Cortex of kidney (tissue), 1 donor: Measurements from ENCODE around the gene WNK4.

Experiments used
- DNase-seq: peaks from one replicate; lab custom pipeline; 2025; lab: John Stamatoyannopoulos, UW

Gene WNK4

GRCh38 chr17:42772945-42773289 lies 7.5 kb upstream of the WNK4 start:
- no peak for DNase-seq

GRCh38 chr17:42773290-42774035 lies 6.9 kb upstream of the WNK4 start, which contains the start of gene VPS25:
Gene VPS25 (plus strand): TSS chr17:42773449. CDS start chr17:42773476, 27 bp downstream.
- DNase-seq = no peak

GRCh38 chr17:42774066-42774745 lies 6.2 kb upstream of the WNK4 start:
- no peak for DNase-seq

DNA sequence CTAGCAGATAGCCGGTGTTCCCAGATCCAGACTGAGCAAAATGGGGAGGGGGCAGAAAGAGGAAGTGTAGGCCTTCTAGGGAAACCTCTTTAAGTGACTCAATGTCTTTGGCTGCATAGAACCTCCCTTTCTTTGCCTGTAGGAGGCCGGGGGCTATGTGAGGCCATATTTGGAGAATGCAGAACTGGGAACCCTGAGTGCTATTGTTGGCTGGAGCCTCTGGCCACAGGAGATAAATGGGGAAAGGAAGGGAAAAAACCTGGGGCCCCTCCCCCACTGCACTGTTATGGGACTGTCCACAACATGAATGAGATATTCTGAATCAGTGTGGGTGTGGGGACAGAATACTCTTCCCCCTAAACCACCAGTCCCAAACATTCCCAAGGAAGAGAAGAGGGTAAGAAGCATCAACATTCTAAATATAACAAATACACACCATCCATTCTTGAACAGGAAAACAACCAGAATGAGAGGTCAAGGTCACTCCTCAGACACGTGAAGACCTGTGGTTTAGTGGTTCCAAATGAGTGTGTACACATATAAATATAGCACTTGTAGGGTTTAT lies 4.8 kb upstream of the WNK4 start:
- DNase-seq = no peak

GRCh38 chr17:42778570-42778969 lies 1.8 kb upstream of the WNK4 start:
- DNase-seq = no peak

DNA sequence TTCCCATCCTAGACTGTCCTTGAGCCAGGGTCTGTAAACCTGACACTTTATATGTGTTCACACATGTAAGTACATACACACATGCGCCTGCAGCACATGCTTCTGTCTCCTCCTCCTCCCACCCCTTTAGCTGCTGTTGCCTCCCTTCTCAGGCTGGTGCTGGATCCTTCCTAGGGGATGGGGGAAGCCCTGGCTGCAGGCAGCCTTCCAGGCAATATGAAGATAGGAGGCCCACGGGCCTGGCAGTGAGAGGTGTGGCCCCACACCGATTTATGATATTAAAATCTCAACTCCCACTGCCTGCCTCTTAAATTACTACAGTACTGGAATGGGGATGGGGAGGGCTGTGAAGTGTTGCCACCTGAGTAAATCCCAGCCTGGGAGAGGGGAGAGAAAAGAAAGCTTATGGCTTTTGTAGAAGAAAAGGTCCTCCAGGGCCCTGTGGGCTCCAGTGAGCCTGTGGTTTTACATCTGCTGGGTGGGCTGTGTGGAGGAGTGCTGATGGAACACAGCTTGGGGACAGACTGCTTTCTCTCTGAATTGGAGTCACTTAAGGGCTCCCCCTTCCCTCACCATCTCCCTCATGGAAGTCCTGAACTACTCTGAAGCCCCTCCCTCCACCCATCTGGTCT lies 990 bp upstream of the WNK4 start:
- no peak for DNase-seq

- DNase-seq = no peak
These were observed 635 bp downstream of the WNK4 start for GRCh38 chr17:42780851-42781638.

DNA sequence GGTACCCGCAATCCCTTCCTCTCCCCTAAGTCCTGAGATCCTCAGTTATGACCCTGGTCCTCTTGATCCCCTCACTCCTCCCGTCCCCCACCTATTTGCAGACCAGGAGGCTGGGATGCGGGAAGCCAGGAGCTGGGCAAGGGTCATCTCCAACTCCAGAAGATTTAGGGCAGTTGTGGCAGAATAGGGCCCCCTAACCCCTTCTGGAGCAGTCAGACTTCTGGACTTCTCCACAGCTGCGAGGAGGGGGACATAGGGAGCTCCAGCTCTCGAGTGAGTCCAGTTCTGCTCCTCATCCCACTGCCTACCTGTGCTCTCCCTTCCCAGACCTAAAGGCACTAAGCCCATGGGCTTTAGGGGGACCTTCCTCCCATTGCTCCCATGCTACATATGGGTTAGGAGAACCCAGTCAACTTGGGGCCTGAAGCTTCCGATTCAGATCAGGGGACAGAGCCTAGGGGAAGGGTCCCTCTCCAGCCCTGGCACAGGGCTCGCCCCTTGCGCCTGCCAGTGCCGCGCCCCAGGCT lies 1.3 kb downstream of the WNK4 start:
- DNase-seq = no peak

- no peak for DNase-seq
These were observed 2.0 kb downstream of the WNK4 start for GRCh38 chr17:42782166-42783061.

- no peak for DNase-seq
These were observed 2.8 kb downstream of the WNK4 start for GRCh38 chr17:42783062-42783790.

GRCh38 chr17:42783791-42784138 lies 3.4 kb downstream of the WNK4 start:
- DNase-seq = no peak

DNA sequence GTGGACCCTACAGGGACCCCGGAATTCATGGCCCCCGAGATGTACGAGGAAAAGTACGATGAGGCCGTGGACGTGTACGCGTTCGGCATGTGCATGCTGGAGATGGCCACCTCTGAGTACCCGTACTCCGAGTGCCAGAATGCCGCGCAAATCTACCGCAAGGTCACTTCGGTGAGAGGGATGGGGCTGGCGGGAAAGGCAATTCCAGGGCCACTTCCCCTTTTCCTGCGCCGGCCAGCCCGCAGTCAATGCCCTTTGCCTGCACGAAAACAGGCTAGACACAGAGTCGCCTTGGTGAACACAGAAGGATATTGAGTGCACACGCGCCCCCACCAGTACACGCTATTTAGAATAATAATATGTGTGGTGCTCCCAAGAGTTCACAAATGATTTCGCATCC lies 4.0 kb downstream of the WNK4 start:
- DNase-seq = no peak

- DNase-seq = no peak
These were observed 4.6 kb downstream of the WNK4 start for GRCh38 chr17:42784811-42785592.

GRCh38 chr17:42787266-42787665 lies 6.9 kb downstream of the WNK4 start:
- DNase-seq = no peak

- DNase-seq = no peak
These were observed 11.5 kb downstream of the WNK4 start for GRCh38 chr17:42791948-42792347.

GRCh38 chr17:42792545-42792944 lies 12.1 kb downstream of the WNK4 start:
- no peak for DNase-seq

GRCh38 chr17:42795061-42795460 lies 14.7 kb downstream of the WNK4 start:
- no peak for DNase-seq

- no peak for DNase-seq
These were observed 15.1 kb downstream of the WNK4 start for GRCh38 chr17:42795465-42795864.

- DNase-seq = no peak
These were observed 15.8 kb downstream of the WNK4 start for GRCh38 chr17:42796066-42796758.
